Parathyroid adenoma (tissue), 2 donors: Measurements from ENCODE around the gene FLYWCH2.
"Not testable (repeated sequence)": the region's sequence is repeated elsewhere in the genome, so short reads cannot be mapped to it uniquely, and the experiment has no call there.

Experiments
- H2AFZ ChIP-seq: fragments of 300-600 bp; sonication (generic); one replicate; pipeline ENCODE4 v1.7.0; 2017; ENCODE audit warnings: antibody characterized with exemption, mild to moderate bottlenecking
- H3K27ac ChIP-seq: fragments of 300-600 bp; sonication (generic); one replicate; pipeline ENCODE4 v1.7.0; 2017
- H3K27me3 ChIP-seq: fragments of 300-600 bp; sonication (generic); one replicate; pipeline ENCODE4 v1.7.0; 2017; ENCODE audit warnings: low read length; ENCODE audit not compliant: control insufficient read depth, insufficient read depth
- H3K36me3 ChIP-seq: fragments of 300-600 bp; sonication (generic); one replicate; pipeline ENCODE4 v1.7.0; 2017; ENCODE audit warnings: low read length; ENCODE audit not compliant: control insufficient read depth, insufficient read depth
- H3K4me1 ChIP-seq: fragments of 300-600 bp; sonication (generic); one replicate; pipeline ENCODE4 v1.7.0; 2017; ENCODE audit warnings: control low read depth
- H3K4me2 ChIP-seq: fragments of 300-600 bp; sonication (generic); one replicate; pipeline ENCODE4 v1.7.0; 2017; ENCODE audit warnings: low read length
- H3K4me3 ChIP-seq: fragments of 300-600 bp; sonication (generic); one replicate; pipeline ENCODE4 v1.7.0; 2017; ENCODE audit warnings: low read depth, low read length
- H3K79me2 ChIP-seq: fragments of 300-600 bp; sonication (generic); one replicate; pipeline ENCODE4 v1.7.0; 2017; ENCODE audit warnings: control low read depth
- H3K9ac ChIP-seq: fragments of 300-600 bp; sonication (generic); one replicate; pipeline ENCODE4 v1.7.0; 2017; ENCODE audit warnings: mild to moderate bottlenecking
- H3K9me3 ChIP-seq: fragments of 300-600 bp; sonication (generic); one replicate; pipeline ENCODE4 v1.7.0; 2017; ENCODE audit warnings: low read length; ENCODE audit not compliant: control insufficient read depth
- CTCF ChIP-seq: fragments of 300-600 bp; sonication (generic); IDR thresholded peaks from one replicate; pipeline ENCODE4 v1.7.0; 2017; ENCODE audit warnings: antibody characterized with exemption, mild to moderate bottlenecking
- donor health status: primary hyperparathyroidism.

FLYWCH2 gene

DNA sequence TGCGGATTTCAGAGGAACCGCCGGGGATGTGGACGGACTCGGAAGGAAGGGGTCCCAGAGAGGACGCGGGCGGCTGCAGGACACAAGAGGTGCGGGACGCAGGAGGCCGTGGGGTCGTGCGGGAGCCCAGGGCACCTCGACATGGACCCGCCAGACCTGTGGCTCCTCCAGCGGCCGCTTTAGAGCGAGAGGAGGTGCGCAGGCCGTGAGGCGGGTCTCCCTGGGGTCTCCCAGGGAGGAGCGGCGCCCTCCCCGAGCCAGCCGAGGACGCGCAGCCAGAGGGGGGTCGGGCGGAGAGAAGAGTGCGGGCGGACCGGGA lies 21.9 kb downstream of the FLYWCH2 start:
- H3K79me2 ChIP-seq = no peaks in the 10 kb centered on the region
- no peaks in the 10 kb centered on the region for H3K9me3 ChIP-seq
- H3K4me1 ChIP-seq = peaks cover 10% of the 10 kb centered on the region
- TF ChIP-seq CTCF = no peak
- H3K27me3 ChIP-seq = no peaks in the 10 kb centered on the region
- peak overlapping the region; percentile 98 for H3K4me2 ChIP-seq
- H3K27ac ChIP-seq = peak overlapping the region; percentile 94
- peak overlapping the region; percentile 93 for H3K4me3 ChIP-seq
- peak overlapping the region; percentile 96 for H2AFZ ChIP-seq
- H3K36me3 ChIP-seq = no peaks in the 10 kb centered on the region
- peak overlapping the region; percentile 41 for H3K9ac ChIP-seq

DNA sequence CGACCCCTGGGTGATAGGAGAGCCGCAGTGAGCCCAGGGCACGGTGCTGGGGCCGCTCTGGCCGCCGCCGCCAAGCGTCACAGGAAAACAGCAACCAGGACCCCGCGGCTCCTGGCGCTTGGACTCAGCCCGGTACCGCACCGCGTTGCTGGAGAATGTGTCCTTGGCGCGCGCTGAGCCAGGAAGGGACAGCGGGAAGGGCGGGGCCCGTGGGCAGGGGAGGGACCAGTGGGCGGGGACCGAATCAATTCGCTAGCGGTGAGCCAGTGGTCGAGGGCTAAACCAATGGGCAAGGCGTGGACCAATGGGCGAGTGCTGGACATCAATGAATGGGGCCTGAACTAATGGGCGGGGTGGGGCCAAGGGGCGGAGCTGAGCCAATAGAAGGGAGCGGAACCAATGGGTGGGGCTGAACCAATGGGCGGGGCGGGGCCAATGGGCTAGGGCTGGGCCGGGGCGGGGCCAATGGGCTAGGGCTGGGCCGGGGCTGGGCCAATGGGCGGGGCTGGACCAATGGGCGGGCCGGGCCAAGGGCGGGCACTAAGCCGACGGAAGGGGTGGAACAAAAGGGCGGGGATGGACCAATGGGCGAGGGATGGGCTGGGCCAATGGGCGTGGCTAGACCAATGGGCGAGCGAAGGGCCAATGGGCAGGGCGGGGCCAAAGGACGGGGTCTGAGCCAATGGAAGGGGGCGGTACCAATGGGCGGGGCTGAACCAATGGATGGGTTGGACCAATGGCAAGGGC lies 22.4 kb downstream of the FLYWCH2 start:
- Histone ChIP-seq H3K79me2 (no peaks in the 10 kb centered on the region), H3K4me2 (peak overlapping the region; percentile 98), H3K27ac (peak overlapping the region; percentile 94), H3K4me3 (peak overlapping the region; percentile 93), H3K9ac (peak overlapping the region; percentile 41), H3K4me1 (peaks cover 10% of the 10 kb centered on the region), H3K36me3 (no peaks in the 10 kb centered on the region), H3K27me3 (no peaks in the 10 kb centered on the region), H3K9me3 (no peaks in the 10 kb centered on the region), H2AFZ (peak overlapping the region; percentile 96)
- TF ChIP-seq CTCF = peak; percentile 7

GRCh38 chr16:2905988-2906387 lies 23.0 kb downstream of the FLYWCH2 start:
- H3K27ac ChIP-seq = peak overlapping the region; percentile 74

GRCh38 chr16:2907084-2907753 lies 24.2 kb downstream of the FLYWCH2 start:
- not testable (repeated sequence) for H3K9ac ChIP-seq, H3K9me3 ChIP-seq, H3K36me3 ChIP-seq, H2AFZ ChIP-seq, H3K79me2 ChIP-seq, H3K4me2 ChIP-seq, H3K4me1 ChIP-seq, H3K4me3 ChIP-seq, H3K27me3 ChIP-seq
- TF ChIP-seq CTCF = peak; percentile 40
- peak overlapping the region; percentile 74 for H3K27ac ChIP-seq

More at GRCh38 chr16:2905988-2906387, 23.0 kb downstream of the FLYWCH2 start:
- Histone ChIP-seq H3K4me3 (peak overlapping the region; percentile 29), H3K27me3 (no peaks in the 10 kb centered on the region), H2AFZ (peak overlapping the region; percentile 63), H3K79me2 (no peaks in the 10 kb centered on the region), H3K4me2 (peak overlapping the region; percentile 52), H3K36me3 (no peaks in the 10 kb centered on the region), H3K9ac (no peak overlapping the region), H3K9me3 (no peaks in the 10 kb centered on the region), H3K4me1 (peaks cover 10% of the 10 kb centered on the region)
- no peak for TF ChIP-seq CTCF
